GM12878 (cell line): Measurements from ENCODE around the gene UBE2M. TPM values are rescaled to one million over a fixed set of nuclear protein-coding genes. Genes with fewer than 3 reads are reported as not detected.

Experiments used
- CEBPZ ChIP-seq: fragments of 150-350 bp; IDR thresholded peaks from 2 replicates; pipeline ENCODE4 v1.6.1; 2016; ENCODE audit warnings: low read depth, low read length
- E4F1 ChIP-seq: fragments of 450-650 bp; IDR thresholded peaks from 2 replicates; pipeline ENCODE4 v1.6.1; 2018; ENCODE audit warnings: borderline replicate concordance, mild to moderate bottlenecking; ENCODE audit not compliant: partially characterized antibody
- EGR1 ChIP-seq, 2 experiments: IDR thresholded peaks; 1 replicate in 1 of 2; 2 replicates in 1 of 2; pipeline ENCODE4 v1.6.1; 2011 to 2012; ENCODE audit warnings: low read depth in 2 of 2, low read length in 2 of 2, borderline replicate concordance in 1 of 2, mild to moderate bottlenecking in 1 of 2, moderate library complexity in 1 of 2
- ETV6 ChIP-seq, 2 experiments: fragments of 450-650 bp in 1 of 2; IDR thresholded peaks in 1 of 2; conservative IDR thresholded peaks in 1 of 2; 2 replicates each; pipeline ENCODE4 v1.6.1; 2014; ENCODE audit warnings: antibody characterized with exemption in 1 of 2, borderline replicate concordance in 1 of 2, low read depth in 1 of 2, mild to moderate bottlenecking in 1 of 2, moderate library complexity in 1 of 2
- EZH2 ChIP-seq: IDR thresholded peaks from 2 replicates; pipeline ENCODE4 v1.6.1; 2012; ENCODE audit warnings: low read depth, mild to moderate bottlenecking, control low read depth, inconsistent platforms, low read length, borderline replicate concordance; ENCODE audit not compliant: control insufficient read depth
- GABPA ChIP-seq: IDR thresholded peaks from 2 replicates; pipeline ENCODE4 v1.6.1; 2014; ENCODE audit warnings: antibody characterized with exemption, low read depth, mild to moderate bottlenecking, inconsistent platforms
- MAX ChIP-seq: IDR thresholded peaks from 2 replicates; pipeline ENCODE4 v1.6.1; 2012; ENCODE audit warnings: low read depth, low read length, improper control_type of control experiment
- NFYB ChIP-seq: IDR thresholded peaks from 2 replicates; pipeline ENCODE4 v1.6.1; 2011; ENCODE audit warnings: low read depth, mild to moderate bottlenecking, low read length, improper control_type of control experiment, moderate library complexity; ENCODE audit not compliant: insufficient read depth
- NR2C2 ChIP-seq: IDR thresholded peaks from 2 replicates; pipeline ENCODE4 v1.6.1; 2011; ENCODE audit warnings: borderline replicate concordance, low read depth; ENCODE audit not compliant: control insufficient read depth, insufficient read length
- NRF1 ChIP-seq: conservative IDR thresholded peaks from 2 replicates; pipeline ENCODE4 v1.6.1; 2011; ENCODE audit warnings: mild to moderate bottlenecking, low read depth, low read length, improper control_type of control experiment
- POLR2AphosphoS5 ChIP-seq: IDR thresholded peaks from 2 replicates; pipeline ENCODE4 v1.6.1; 2011; ENCODE audit warnings: mild to moderate bottlenecking, low read length, inconsistent platforms
- POU2F2 ChIP-seq: IDR thresholded peaks from 3 replicates; pipeline ENCODE4 v1.6.1; 2011; ENCODE audit warnings: low read depth, mild to moderate bottlenecking, low read length, borderline replicate concordance
- RBBP5 ChIP-seq: fragments of 200-600 bp; sonication (generic); conservative IDR thresholded peaks from 2 replicates; pipeline ENCODE4 v1.6.1; 2016
- RELA ChIP-seq: fragments of 450-650 bp; IDR thresholded peaks from 2 replicates; pipeline ENCODE4 v1.8.0; 2014; ENCODE audit warnings: borderline replicate concordance; ENCODE audit not compliant: partially characterized antibody
- SIX5 ChIP-seq: IDR thresholded peaks from 2 replicates; pipeline ENCODE4 v1.6.1; 2011; ENCODE audit warnings: mild to moderate bottlenecking, low read depth, low read length, moderate library complexity; ENCODE audit not compliant: severe bottlenecking
- SMAD1 ChIP-seq: fragments of 450-650 bp; IDR thresholded peaks from 2 replicates; pipeline ENCODE4 v1.6.1; 2018; ENCODE audit warnings: mild to moderate bottlenecking, low read depth; ENCODE audit not compliant: partially characterized antibody
- SUZ12 ChIP-seq: fragments of 200-600 bp; sonication (generic); IDR thresholded peaks from one replicate; pipeline ENCODE4 v1.6.1; 2018; ENCODE audit warnings: antibody characterized with exemption, mild to moderate bottlenecking; ENCODE audit not compliant: unreplicated experiment
- YY1 ChIP-seq: IDR thresholded peaks from 2 replicates; pipeline ENCODE4 v1.6.1; 2011; ENCODE audit warnings: low read depth, mild to moderate bottlenecking, low read length
- ZBTB4 ChIP-seq: fragments of 450-650 bp; formaldehyde crosslinking; IDR thresholded peaks from 2 replicates; pipeline ENCODE4 v1.4.0; 2022; ENCODE audit warnings: mild to moderate bottlenecking, moderate library complexity
- polyA plus RNA-seq, 11 experiments: library from polyadenylated mRNA; depleted of rRNA in 4 of 11; unstranded in 6 of 11; stranded (reverse) in 5 of 11; fragments of >200 nt; fragmentation: Nextera tagmentation in 4 of 11; fragmentation: Illumina TruSeq in 1 of 11; extraction: Ambion mirVana in 4 of 11; extraction: Trizol in 1 of 11; gene quantifications; 1 replicate in 1 of 11; 2 replicates in 10 of 11; pipeline versions ENCODE4 v1.2.1 to v1.2.3, GENCODE V29; 2011 to 2016; ENCODE audit warnings: inconsistent platforms in 2 of 11, missing spikeins in 2 of 11, low read depth in 1 of 11
- total RNA-seq, 4 experiments: library from RNA; depleted of rRNA in 3 of 4; stranded (reverse); fragments of >200 nt in 3 of 4; fragmentation: Illumina TruSeq in 1 of 4; extraction: Trizol in 1 of 4; gene quantifications; 2 replicates each; pipeline versions ENCODE4 v1.2.1 to v1.2.3, GENCODE V29; 2013 to 2021

UBE2M gene
- total and polyA plus RNA-seq, 10 of the 15 experiments (the other 5 are each of a cell fraction or from before 2014, with no cell fraction given): 1.4 to 105 (median 73.9) TPM

GRCh38 chr19:58572026-58572817, 13.8 kb upstream of the UBE2M start (continued):
- TF ChIP-seq CEBPZ: no peak
- no peak for TF ChIP-seq RELA
- TF ChIP-seq MAX: no peak
- TF ChIP-seq E4F1: no peak
- no peak for TF ChIP-seq RBBP5
- no peak for TF ChIP-seq SUZ12
- no peak for TF ChIP-seq POLR2AphosphoS5
- TF ChIP-seq ETV6 (conservative IDR thresholded peaks at IDR 0.05 in 1 of 2, IDR thresholded peaks at IDR 0.05 in 1 of 2; ENCODE audit: borderline replicate concordance in 1 of 2, low read depth in 1 of 2): no peak
- no peak for TF ChIP-seq EGR1 (IDR thresholded peaks at IDR 0.05; ENCODE audit: borderline replicate concordance in 1 of 2, low read depth in 2 of 2, low read length in 2 of 2)
- TF ChIP-seq YY1: peak; percentile 92
- TF ChIP-seq NFYB: no peak
- peak; percentile 90; the same call in 1 of the 2 replicates for TF ChIP-seq GABPA
- TF ChIP-seq NR2C2: no peak
- TF ChIP-seq SIX5: peak; percentile 81
- no peak for TF ChIP-seq EZH2
- TF ChIP-seq POU2F2: no peak
- TF ChIP-seq ZBTB4 (CRISPR knock-in tag): no peak
- no peak for TF ChIP-seq NRF1
- TF ChIP-seq SMAD1: no peak
